Progenitor cell of endocrine pancreas (in vitro differentiated cells): ENCODE results near the gene CD83. TPM values are rescaled to one million over a fixed set of nuclear protein-coding genes. Genes with fewer than 3 reads are reported as not detected.

Experiments
- DNase-seq: peaks from one replicate; pipeline ENCODE4 v3.0.0; 2021; ENCODE audit warnings: low spot score; ENCODE audit not compliant: unreplicated experiment
- H3K27ac Mint-ChIP-seq: 2 replicates; pipeline ENCODE4 v1.8.0; 2021; ENCODE audit warnings: mild to moderate bottlenecking, moderate library complexity, mixed read lengths
- H3K27me3 Mint-ChIP-seq: 2 replicates; pipeline ENCODE4 v1.8.0; 2021; ENCODE audit warnings: mixed read lengths
- H3K36me3 Mint-ChIP-seq: 2 replicates; pipeline ENCODE4 v1.8.0; 2022; ENCODE audit warnings: mixed read lengths; ENCODE audit not compliant: insufficient read depth
- H3K4me1 Mint-ChIP-seq: 2 replicates; pipeline ENCODE4 v1.8.0; 2021; ENCODE audit warnings: low read depth, mixed read lengths
- H3K4me3 Mint-ChIP-seq: 2 replicates; pipeline ENCODE4 v1.8.0; 2021; ENCODE audit warnings: low read depth, mild to moderate bottlenecking, moderate library complexity, mixed read lengths
- H3K9me3 Mint-ChIP-seq: 2 replicates; pipeline ENCODE4 v1.8.0; 2021; ENCODE audit warnings: low read depth, mixed read lengths
- CTCF ChIP-seq: fragments of 200-600 bp; sonication (generic); IDR thresholded peaks from one replicate; pipeline ENCODE4 v1.5.0; 2021; ENCODE audit warnings: antibody characterized with exemption, mild to moderate bottlenecking; ENCODE audit not compliant: unreplicated experiment
- total RNA-seq: library from RNA; stranded (reverse); gene quantifications from 2 replicates; pipeline ENCODE4 v1.2.1, GENCODE V29; 2021

Gene CD83
- total RNA-seq, 1 donor from 2014 or later: 5.8 TPM

GRCh38 chr6:14081126-14081525 is 36.4 kb upstream of the CD83 start:
- no peak overlapping the region for H3K27ac Mint-ChIP-seq
- H3K4me3 Mint-ChIP-seq: no peak overlapping the region
- H3K4me1 Mint-ChIP-seq: no peaks in the 10 kb centered on the region
- H3K36me3 Mint-ChIP-seq: no peaks in the 10 kb centered on the region
- H3K27me3 Mint-ChIP-seq: peaks cover 12% of the 10 kb centered on the region
- H3K9me3 Mint-ChIP-seq: no peaks in the 10 kb centered on the region
- no peak for TF ChIP-seq CTCF
- no peak for DNase-seq

GRCh38 chr6:14082771-14083170 is 34.8 kb upstream of the CD83 start:
- peaks cover 12% of the 10 kb centered on the region for H3K27me3 Mint-ChIP-seq
- DNase-seq: no peak
- no peak overlapping the region for H3K4me3 Mint-ChIP-seq
- H3K27ac Mint-ChIP-seq: no peak overlapping the region
- H3K36me3 Mint-ChIP-seq: no peaks in the 10 kb centered on the region
- no peaks in the 10 kb centered on the region for H3K4me1 Mint-ChIP-seq
- H3K9me3 Mint-ChIP-seq: no peaks in the 10 kb centered on the region
- TF ChIP-seq CTCF: no peak

DNA sequence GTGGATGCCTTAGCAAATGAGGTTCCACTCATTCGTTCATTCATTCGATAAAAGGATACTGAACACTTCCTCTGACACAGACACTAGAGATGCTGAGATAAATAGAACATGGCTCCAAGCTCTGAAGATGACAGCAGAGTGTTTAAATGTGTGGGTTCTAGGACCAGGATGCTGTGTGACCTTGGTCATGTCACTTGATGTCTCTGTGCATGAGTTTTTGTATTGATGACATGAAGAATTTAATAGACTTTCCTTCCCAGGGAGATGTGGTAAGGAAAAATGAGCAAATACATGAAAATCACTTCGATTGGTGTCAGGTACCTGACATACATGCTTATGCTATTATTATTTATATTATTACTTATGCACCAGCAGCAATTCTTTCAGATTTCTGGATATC is 34.3 kb upstream of the CD83 start:
- Mint-ChIP-seq H3K27me3 (peaks cover 12% of the 10 kb centered on the region), H3K9me3 (no peaks in the 10 kb centered on the region), H3K27ac (no peak overlapping the region), H3K36me3 (no peaks in the 10 kb centered on the region), H3K4me3 (no peak overlapping the region), H3K4me1 (peaks cover 3% of the 10 kb centered on the region)
- no peak for DNase-seq
- TF ChIP-seq CTCF: no peak

DNA sequence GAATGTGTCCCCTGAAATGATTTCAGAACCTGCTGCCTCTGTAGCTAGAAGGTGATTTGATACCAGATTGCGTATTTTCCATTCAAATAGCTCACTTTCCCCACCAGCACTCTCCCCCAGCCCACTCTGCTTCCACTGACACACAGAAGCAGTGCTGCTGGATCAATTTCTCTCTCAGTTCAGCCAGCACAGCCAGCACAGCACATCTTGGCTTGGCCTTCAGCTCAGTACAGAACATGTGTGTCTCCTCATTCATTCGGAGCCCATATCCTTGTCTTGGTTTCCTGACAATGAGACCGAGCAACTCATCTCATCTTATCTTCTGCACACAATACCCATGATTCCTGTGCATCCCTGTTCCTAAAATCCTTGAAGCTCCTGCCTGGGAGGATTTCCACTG is 33.8 kb upstream of the CD83 start:
- TF ChIP-seq CTCF: no peak
- peaks cover 3% of the 10 kb centered on the region for H3K4me1 Mint-ChIP-seq
- no peak for DNase-seq

DNA sequence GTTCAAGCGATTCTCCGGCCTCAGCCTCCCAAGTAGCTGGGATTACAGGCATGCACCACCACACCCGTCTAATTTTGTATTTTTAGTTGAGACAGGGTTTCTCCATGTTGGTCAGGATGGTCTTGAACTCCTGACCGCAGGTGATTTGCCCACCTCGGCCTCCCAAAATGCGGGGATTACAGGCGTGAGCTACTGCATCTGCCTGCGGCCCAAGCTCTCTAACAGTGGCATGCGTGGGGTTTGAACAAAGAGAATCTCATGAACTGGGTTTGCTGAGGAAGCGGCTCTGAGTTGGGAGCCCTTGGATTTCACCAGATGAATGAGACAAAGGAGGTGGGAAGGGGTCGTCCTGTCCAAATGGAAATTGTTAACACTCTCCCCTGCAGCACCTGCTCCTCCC is 33.2 kb upstream of the CD83 start:
- TF ChIP-seq CTCF: no peak
- Mint-ChIP-seq H3K9me3 (no peaks in the 10 kb centered on the region), H3K36me3 (no peaks in the 10 kb centered on the region), H3K27ac (no peak overlapping the region), H3K4me1 (peaks cover 3% of the 10 kb centered on the region), H3K27me3 (peaks cover 17% of the 10 kb centered on the region), H3K4me3 (no peak overlapping the region)
- DNase-seq: no peak

More for the DNA sequence above, 33.8 kb upstream of the CD83 start:
- H3K9me3 Mint-ChIP-seq: no peaks in the 10 kb centered on the region
- H3K27ac Mint-ChIP-seq: no peak overlapping the region
- H3K27me3 Mint-ChIP-seq: peaks cover 17% of the 10 kb centered on the region
- no peaks in the 10 kb centered on the region for H3K36me3 Mint-ChIP-seq
- no peak overlapping the region for H3K4me3 Mint-ChIP-seq
